Stomach (tissue), 9 donors: ENCODE measurements around the gene SELENOP. TPM values are rescaled to one million over a fixed set of nuclear protein-coding genes. Genes with fewer than 3 reads are reported as not detected.

Experiments used
- DNase-seq, 2 donors: peaks; one replicate each; pipeline versions ENCODE4 v3.0.0 to v3.0.0-alpha.2; 2013 to 2019
- H3K27ac ChIP-seq, 5 donors: fragments of 200-600 bp in 4 of 5; sonication (generic) in 4 of 5; one replicate each; pipeline ENCODE4 v1.5.1; 2013 to 2019; ENCODE audit warnings: mild to moderate bottlenecking in 1 of 5, moderate library complexity in 1 of 5
- H3K27me3 ChIP-seq, 3 donors: fragments of 200-600 bp; sonication (generic); one replicate each; pipeline ENCODE4 v1.5.1; 2017 to 2019; ENCODE audit warnings: mixed run types in 1 of 3
- H3K36me3 ChIP-seq, 4 donors: fragments of 200-600 bp; sonication (generic); 1 replicate in 3 of 4; 2 replicates in 1 of 4; pipeline ENCODE4 v1.5.1; 2016 to 2019
- H3K4me1 ChIP-seq, 4 donors: fragments of 200-600 bp; sonication (generic); one replicate each; pipeline ENCODE4 v1.5.1; 2016 to 2019
- H3K4me3 ChIP-seq, 4 donors: fragments of 200-600 bp; sonication (generic) in 3 of 4; one replicate each; pipeline ENCODE4 v1.5.1; 2016 to 2019; ENCODE audit warnings: mild to moderate bottlenecking in 1 of 4
- H3K9me3 ChIP-seq, 4 donors: fragments of 200-600 bp; sonication (generic); one replicate each; pipeline ENCODE4 v1.5.1; 2016 to 2019
- EP300 ChIP-seq: sonication (generic); formaldehyde crosslinking; IDR thresholded peaks from one replicate; pipeline ENCODE4 v1.6.1; 2017; ENCODE audit warnings: antibody characterized with exemption
- POLR2A ChIP-seq, 4 donors: fragments of 450-650 bp; IDR thresholded peaks; one replicate each; pipeline ENCODE4 v1.6.1; 2016; ENCODE audit warnings: antibody characterized with exemption in 4 of 4, control low read depth in 2 of 4, mild to moderate bottlenecking in 1 of 4, moderate library complexity in 1 of 4
- POLR2AphosphoS5 ChIP-seq, 3 donors: sonication (generic); formaldehyde crosslinking; IDR thresholded peaks; one replicate each; pipeline ENCODE4 v1.6.1; 2016; ENCODE audit warnings: antibody characterized with exemption in 3 of 3
- WGBS, 5 donors: extraction: QIAGEN DNeasy Blood & Tissue Kit in 3 of 5; methylation state at CpG; one replicate each; pipeline versions ENCODE4 v1.1.5 to v1.1.7; 2013 to 2018; 5-methylcytosine and 5-hydroxymethylcytosine counted together
- intact Hi-C: fragments of 100-400 bp; cut with DNase I; formaldehyde crosslinking; loops from one replicate; pipeline ENCODE4 v1.15.1; 2023; ENCODE audit warnings: low total_unique reads
- polyA plus RNA-seq, 3 donors: library from polyadenylated mRNA; stranded (reverse); fragments of 200-250 nt; gene quantifications; one replicate each; pipeline ENCODE4 v1.2.3, GENCODE V29; 2013
- total RNA-seq, 5 donors: library from RNA; depleted of rRNA; stranded (reverse); fragments of >200 nt; gene quantifications; one replicate each; pipeline versions ENCODE4 v1.1.0 to v1.2.3, GENCODE V29; 2014 to 2016
- TF ChIP-seq, protein P1 (sequence below), 7 experiments: fragments of 450-650 bp in 4 of 7; fragments of 200-600 bp in 3 of 7; sonication (generic) in 3 of 7; IDR thresholded peaks; one replicate each; pipeline ENCODE4 v1.5.1; 2016 to 2019; ENCODE audit warnings: antibody characterized with exemption in 7 of 7, control low read depth in 2 of 7, mild to moderate bottlenecking in 1 of 7
- donor health status: healthy with polysubstance abuse.
- donor health status: Bipolar disorder and iron deficiency.
- donor health status: healthy.

The SELENOP gene
- total and polyA plus RNA-seq, 8 donors, result 83.5 to 484 (median 261) TPM

DNA sequence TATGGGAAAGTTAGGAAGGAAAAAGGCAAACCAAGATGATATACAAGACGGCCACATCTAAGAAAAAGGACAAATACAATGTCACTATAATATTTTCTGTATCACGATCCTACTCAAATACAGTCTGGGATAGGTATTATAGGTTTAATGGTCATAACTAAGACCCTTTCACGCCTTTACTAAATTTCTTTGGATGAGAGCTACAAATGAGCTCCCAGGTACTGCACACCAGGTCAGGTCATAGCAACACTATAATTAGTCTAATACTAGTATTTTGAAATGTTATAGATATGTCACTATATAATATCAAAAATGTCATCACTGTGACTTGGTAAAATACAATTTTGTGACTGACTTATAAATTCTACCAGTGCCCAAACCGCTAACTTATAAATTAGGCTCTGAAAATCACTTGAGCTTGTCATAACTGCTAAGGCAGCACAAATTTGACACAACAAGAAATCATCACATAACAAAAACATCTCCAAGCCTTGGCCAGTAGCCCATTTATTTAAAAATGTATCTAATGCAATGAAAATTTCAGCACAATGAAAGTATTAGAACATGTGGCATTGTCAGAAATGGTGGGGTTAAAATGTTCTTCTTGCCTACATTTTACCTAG lies 6.9 kb downstream of the SELENOP start:
- H3K27me3 ChIP-seq, result no peaks in the 10 kb centered on the region
- peaks cover 5 to 41% (median 31%) of the 10 kb centered on the region in 4 donors for H3K4me1 ChIP-seq
- no peak for DNase-seq
- no peak overlapping the region for H3K4me3 ChIP-seq
- H3K27ac ChIP-seq, result no peak overlapping the region
- no peaks in the 10 kb centered on the region for H3K9me3 ChIP-seq
- intact Hi-C loops, result no loop called here
- TF ChIP-seq EP300 (no peak), POLR2AphosphoS5 (IDR thresholded peaks at IDR 0.05) (no peak), POLR2A (IDR thresholded peaks at IDR 0.05) (no peak)
- TF ChIP-seq, protein P1, sequence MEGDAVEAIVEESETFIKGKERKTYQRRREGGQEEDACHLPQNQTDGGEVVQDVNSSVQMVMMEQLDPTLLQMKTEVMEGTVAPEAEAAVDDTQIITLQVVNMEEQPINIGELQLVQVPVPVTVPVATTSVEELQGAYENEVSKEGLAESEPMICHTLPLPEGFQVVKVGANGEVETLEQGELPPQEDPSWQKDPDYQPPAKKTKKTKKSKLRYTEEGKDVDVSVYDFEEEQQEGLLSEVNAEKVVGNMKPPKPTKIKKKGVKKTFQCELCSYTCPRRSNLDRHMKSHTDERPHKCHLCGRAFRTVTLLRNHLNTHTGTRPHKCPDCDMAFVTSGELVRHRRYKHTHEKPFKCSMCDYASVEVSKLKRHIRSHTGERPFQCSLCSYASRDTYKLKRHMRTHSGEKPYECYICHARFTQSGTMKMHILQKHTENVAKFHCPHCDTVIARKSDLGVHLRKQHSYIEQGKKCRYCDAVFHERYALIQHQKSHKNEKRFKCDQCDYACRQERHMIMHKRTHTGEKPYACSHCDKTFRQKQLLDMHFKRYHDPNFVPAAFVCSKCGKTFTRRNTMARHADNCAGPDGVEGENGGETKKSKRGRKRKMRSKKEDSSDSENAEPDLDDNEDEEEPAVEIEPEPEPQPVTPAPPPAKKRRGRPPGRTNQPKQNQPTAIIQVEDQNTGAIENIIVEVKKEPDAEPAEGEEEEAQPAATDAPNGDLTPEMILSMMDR (IDR thresholded peaks at IDR 0.05), result no peak
- H3K36me3 ChIP-seq, result peaks cover 21 to 79% (median 75%) of the 10 kb centered on the region in 4 donors
- WGBS, 5 donors, result 92 to 98% (median 97%) methylated on average over 4 of the region's 4 CpGs

DNA sequence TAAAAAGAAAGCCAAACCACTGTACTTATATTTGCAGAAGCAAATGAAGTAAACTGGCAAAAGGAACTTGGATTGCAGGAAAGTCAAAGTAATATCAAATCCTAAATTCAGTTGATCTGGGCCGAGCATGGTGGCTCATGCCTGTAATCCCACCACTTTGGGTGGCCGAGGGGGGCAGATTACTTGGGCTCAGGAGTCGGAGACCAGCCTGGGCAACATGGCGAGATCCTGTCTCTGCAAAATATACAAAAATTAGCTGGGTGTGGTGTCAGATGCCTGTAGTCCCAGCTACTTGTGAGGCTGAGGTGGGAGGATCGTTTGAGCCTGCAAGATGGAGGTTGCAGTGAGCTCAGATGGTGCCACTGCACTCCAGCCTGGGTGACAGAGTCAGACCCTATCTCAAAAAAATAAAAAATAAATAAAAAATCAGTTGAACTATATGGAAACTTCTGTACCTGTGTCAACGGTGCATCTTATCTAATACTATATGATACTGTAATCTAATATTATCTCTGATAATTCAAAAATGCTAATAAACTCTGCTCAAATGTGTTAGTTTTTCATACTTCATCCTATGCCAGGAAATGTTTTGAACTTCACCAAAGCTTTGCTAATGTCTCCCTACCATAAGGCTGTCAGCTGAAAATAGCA lies 10.1 kb downstream of the SELENOP start:
- no peaks in the 10 kb centered on the region for H3K27me3 ChIP-seq
- intact Hi-C loops, result no loop called here
- no peak overlapping the region for H3K27ac ChIP-seq
- TF ChIP-seq POLR2A (IDR thresholded peaks at IDR 0.05), result no peak
- TF ChIP-seq POLR2AphosphoS5 (IDR thresholded peaks at IDR 0.05), result no peak
- no peak for TF ChIP-seq EP300
- TF ChIP-seq, protein P1 (IDR thresholded peaks at IDR 0.05), result no peak
- WGBS, 5 donors, result 80 to 92% (median 82%) methylated on average over 6 of the region's 6 CpGs
- no peaks in the 10 kb centered on the region for H3K9me3 ChIP-seq
- H3K4me3 ChIP-seq, result no peak overlapping the region
- DNase-seq, result no peak
- H3K4me1 ChIP-seq, result peaks cover 0 to 9% (median 7%) of the 10 kb centered on the region in 4 donors
- H3K36me3 ChIP-seq, result peaks cover 21 to 71% (median 70%) of the 10 kb centered on the region in 4 donors

- intact Hi-C loops, result no loop called here
- Histone ChIP-seq H3K36me3 (peaks cover 14 to 63% (median 62%) of the 10 kb centered on the region in 4 donors), H3K27ac (no peak overlapping the region), H3K27me3 (no peaks in the 10 kb centered on the region), H3K4me3 (no peak overlapping the region), H3K4me1 (peaks cover 0 to 2% (median under 1%) of the 10 kb centered on the region in 4 donors), H3K9me3 (no peaks in the 10 kb centered on the region)
- TF ChIP-seq POLR2A (IDR thresholded peaks at IDR 0.05), result no peak
- TF ChIP-seq POLR2AphosphoS5 (IDR thresholded peaks at IDR 0.05), result no peak
- TF ChIP-seq, protein P1 (IDR thresholded peaks at IDR 0.05), result no peak
- TF ChIP-seq EP300, result no peak
- DNase-seq, result no peak
- WGBS, 5 donors, result 81 to 88% (median 87%) methylated on average over 8 of the region's 8 CpGs
Observed at GRCh38 chr5:42800748-42801330, 10.9 kb downstream of the SELENOP start.

DNA sequence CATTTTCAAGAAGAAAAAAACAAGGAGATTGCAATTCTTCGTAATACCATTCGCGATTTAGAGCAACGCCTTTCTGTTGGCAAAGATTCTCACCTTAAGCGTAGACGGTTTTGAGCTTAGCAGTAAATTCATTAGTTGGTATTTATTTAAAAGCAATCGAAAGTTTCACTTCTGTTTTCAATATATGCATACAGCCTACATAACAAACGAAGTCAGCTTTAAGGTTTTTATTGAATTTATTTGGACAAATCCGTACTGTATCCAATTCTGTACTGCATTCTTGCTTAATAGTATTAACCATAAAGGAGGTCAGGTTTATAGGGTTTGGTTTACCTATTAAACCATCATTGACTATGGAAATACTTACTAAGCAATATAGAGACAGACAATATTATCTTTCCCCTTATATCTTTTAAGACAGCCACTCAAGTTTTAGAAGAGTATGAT lies 12.0 kb downstream of the SELENOP start:
- intact Hi-C loops, result no loop called here
- Histone ChIP-seq H3K4me3 (no peak overlapping the region), H3K27ac (no peak overlapping the region), H3K4me1 (no peaks in the 10 kb centered on the region), H3K27me3 (no peaks in the 10 kb centered on the region), H3K36me3 (peaks cover 10 to 52% (median 51%) of the 10 kb centered on the region in 4 donors), H3K9me3 (no peaks in the 10 kb centered on the region)
- TF ChIP-seq POLR2AphosphoS5 (IDR thresholded peaks at IDR 0.05) (no peak), POLR2A (IDR thresholded peaks at IDR 0.05) (no peak), EP300 (no peak)
- TF ChIP-seq, protein P1 (IDR thresholded peaks at IDR 0.05), result no peak
- no peak for DNase-seq
- WGBS, 5 donors, result 91 to 95% (median 92%) methylated on average over 9 of the region's 9 CpGs
